ENCODE measurements around the gene CCNG1. TPM values are rescaled to one million over a fixed set of nuclear protein-coding genes. Genes with fewer than 3 reads are reported as not detected.

CCNG1 gene
- total and polyA plus RNA-seq, 12 donors: 67.1 to 198 (median 133) TPM

- intact Hi-C loops (cut with DNase I): no loop called here
- no peaks in the 10 kb centered on the region for H3K4me1 ChIP-seq (replicated peaks in 1 of 2)
- TF ChIP-seq POLR2A (IDR thresholded peaks at IDR 0.05) (no peak), CTCF (IDR thresholded peaks at IDR 0.05) (peak in 4 of 6 experiments; percentile 32 to 54 (median 40))
- H3K27ac ChIP-seq: no peak overlapping the region
- no peak for DNase-seq
- no peaks in the 10 kb centered on the region for H3K36me3 ChIP-seq (replicated peaks in 1 of 2)
- 90 to 95% (median 92%) methylated on average over 3 of the region's 3 CpGs for WGBS, 4 donors
- no peaks in the 10 kb centered on the region for H3K9me3 ChIP-seq (replicated peaks in 1 of 3)
- no peaks in the 10 kb centered on the region for H3K27me3 ChIP-seq
- H3K4me3 ChIP-seq: no peak overlapping the region
These were observed 36.3 kb downstream of the CCNG1 start for GRCh38 chr5:163473635-163474243.

- no peaks in the 10 kb centered on the region for H3K36me3 ChIP-seq (replicated peaks in 1 of 2)
- no peak overlapping the region for H3K4me3 ChIP-seq
- H3K27ac ChIP-seq: no peak overlapping the region
- no peak for DNase-seq
- TF ChIP-seq POLR2A (IDR thresholded peaks at IDR 0.05) (no peak), CTCF (IDR thresholded peaks at IDR 0.05) (no peak)
- no peaks in the 10 kb centered on the region for H3K4me1 ChIP-seq (replicated peaks in 1 of 2)
- H3K27me3 ChIP-seq: no peaks in the 10 kb centered on the region
- intact Hi-C loops (cut with DNase I): no loop called here
- 88 to 94% (median 90%) methylated on average over 2 of the region's 2 CpGs for WGBS, 4 donors
- peaks cover 0 to 4% (median 0%) of the 10 kb centered on the region in 3 donors for H3K9me3 ChIP-seq (replicated peaks in 1 of 3)
These were observed 38.0 kb downstream of the CCNG1 start for GRCh38 chr5:163475411-163475810.

- H3K4me3 ChIP-seq: no peak overlapping the region
- no peak for TF ChIP-seq POLR2A (IDR thresholded peaks at IDR 0.05)
- no peak for TF ChIP-seq CTCF (IDR thresholded peaks at IDR 0.05)
- H3K27me3 ChIP-seq: no peaks in the 10 kb centered on the region
- 92 to 97% (median 95%) methylated on average over 2 of the region's 2 CpGs for WGBS, 4 donors
- DNase-seq: no peak
- peaks cover 0 to 4% (median 0%) of the 10 kb centered on the region in 3 donors for H3K9me3 ChIP-seq (replicated peaks in 1 of 3)
- H3K4me1 ChIP-seq (replicated peaks in 1 of 2): no peaks in the 10 kb centered on the region
- H3K27ac ChIP-seq: no peak overlapping the region
- no peaks in the 10 kb centered on the region for H3K36me3 ChIP-seq (replicated peaks in 1 of 2)
- intact Hi-C loops (cut with DNase I): no loop called here
These were observed 41.0 kb downstream of the CCNG1 start for GRCh38 chr5:163478126-163478981.

- DNase-seq: no peak
- Histone ChIP-seq H3K36me3 (replicated peaks in 1 of 2) (no peaks in the 10 kb centered on the region), H3K4me3 (no peak overlapping the region), H3K9me3 (replicated peaks in 1 of 3) (peaks cover 0 to 4% (median 0%) of the 10 kb centered on the region in 3 donors), H3K27me3 (no peaks in the 10 kb centered on the region), H3K4me1 (replicated peaks in 1 of 2) (no peaks in the 10 kb centered on the region), H3K27ac (no peak overlapping the region)
- TF ChIP-seq CTCF (IDR thresholded peaks at IDR 0.05) (no peak), POLR2A (IDR thresholded peaks at IDR 0.05) (no peak)
- 94 to 100% (median 100%) methylated on average over 1 of the region's 1 CpG for WGBS, 4 donors
- intact Hi-C loops (cut with DNase I): no loop called here
These were observed 41.5 kb downstream of the CCNG1 start for GRCh38 chr5:163478982-163479271.

Data from adrenal gland (tissue), 12 donors.